Measurements from ENCODE around the gene ATG14. TPM values are rescaled to one million over a fixed set of nuclear protein-coding genes. Genes with fewer than 3 reads are reported as not detected.

ATG14 gene
- polyA plus RNA-seq, 1 experiment, result 9.2 TPM

GRCh38 chr14:55341781-55342180 is 69.8 kb downstream of the ATG14 start:
- Histone ChIP-seq H3K4me3 (ENCODE audit: low read depth, low read length) (no peak overlapping the region), H3K27me3 (ENCODE audit: control insufficient read depth, insufficient read depth, low read length) (no peaks in the 10 kb centered on the region), H3K36me3 (ENCODE audit: control insufficient read depth, insufficient read depth, low read length) (no peaks in the 10 kb centered on the region)
- no peak for DNase-seq (ENCODE audit: low read depth)
- CTCF ChIA-PET, result interaction anchor here (2.8 kb wide), 1 partner anchor 12 kb away, joined by 11 read pairs; no protein-coding TSS in a partner anchor
- no peak for TF ChIP-seq CTCF (IDR thresholded peaks at IDR 0.05; ENCODE audit: insufficient read depth, low read depth, low read length)
- POLR2A ChIA-PET, result interaction anchor here (0.6 kb wide), 1 partner anchor 57 kb away, joined by 7 read pairs; no protein-coding TSS in a partner anchor

- no peak for DNase-seq (ENCODE audit: low read depth)
- H3K4me3 ChIP-seq (ENCODE audit: low read depth, low read length), result no peak overlapping the region
- H3K27me3 ChIP-seq (ENCODE audit: control insufficient read depth, insufficient read depth, low read length), result no peaks in the 10 kb centered on the region
- ChIA-PET CTCF (no interaction called here), POLR2A (no interaction called here)
- H3K36me3 ChIP-seq (ENCODE audit: control insufficient read depth, insufficient read depth, low read length), result no peaks in the 10 kb centered on the region
- no peak for TF ChIP-seq CTCF (IDR thresholded peaks at IDR 0.05; ENCODE audit: insufficient read depth, low read depth, low read length)
Measured at GRCh38 chr14:55340482-55340881, 71.1 kb downstream of the ATG14 start.

- Histone ChIP-seq H3K4me3 (ENCODE audit: low read depth, low read length) (no peak overlapping the region), H3K27me3 (ENCODE audit: control insufficient read depth, insufficient read depth, low read length) (no peaks in the 10 kb centered on the region), H3K36me3 (ENCODE audit: control insufficient read depth, insufficient read depth, low read length) (no peaks in the 10 kb centered on the region)
- no peak for TF ChIP-seq CTCF (IDR thresholded peaks at IDR 0.05; ENCODE audit: insufficient read depth, low read depth, low read length)
- ChIA-PET POLR2A (no interaction called here), CTCF (interaction anchor here (0.7 kb wide), 1 partner anchor 15 kb away, joined by 3 read pairs; no protein-coding TSS in a partner anchor)
- DNase-seq (ENCODE audit: low read depth), result no peak
Measured at GRCh38 chr14:55339770-55340169, 71.9 kb downstream of the ATG14 start.

- H3K4me3 ChIP-seq (ENCODE audit: low read depth, low read length), result no peak overlapping the region
- no peaks in the 10 kb centered on the region for H3K36me3 ChIP-seq (ENCODE audit: control insufficient read depth, insufficient read depth, low read length)
- no peak for DNase-seq (ENCODE audit: low read depth)
- TF ChIP-seq CTCF (IDR thresholded peaks at IDR 0.05; ENCODE audit: insufficient read depth, low read depth, low read length), result no peak
- H3K27me3 ChIP-seq (ENCODE audit: control insufficient read depth, insufficient read depth, low read length), result no peaks in the 10 kb centered on the region
- POLR2A ChIA-PET, result interaction anchor here (0.7 kb wide), 1 partner anchor 36 kb away, joined by 6 read pairs; no protein-coding TSS in a partner anchor
- CTCF ChIA-PET, result no interaction called here
Measured at GRCh38 chr14:55336691-55337090, 74.9 kb downstream of the ATG14 start.

GRCh38 chr14:55336162-55336561 is 75.5 kb downstream of the ATG14 start:
- TF ChIP-seq CTCF (IDR thresholded peaks at IDR 0.05; ENCODE audit: insufficient read depth, low read depth, low read length), result no peak
- Histone ChIP-seq H3K4me3 (ENCODE audit: low read depth, low read length) (no peak overlapping the region), H3K27me3 (ENCODE audit: control insufficient read depth, insufficient read depth, low read length) (no peaks in the 10 kb centered on the region), H3K36me3 (ENCODE audit: control insufficient read depth, insufficient read depth, low read length) (no peaks in the 10 kb centered on the region)
- ChIA-PET POLR2A (no interaction called here), CTCF (interaction anchor here (0.8 kb wide), 1 partner anchor 20 kb away, joined by 3 read pairs; no protein-coding TSS in a partner anchor)
- no peak for DNase-seq (ENCODE audit: low read depth)

Data from BJ (cell line).